IMR-90 (cell line): ENCODE measurements around the gene SLC2A1. TPM values are rescaled to one million over a fixed set of nuclear protein-coding genes. Genes with fewer than 3 reads are reported as not detected.

Experiments used
- ATAC-seq: fragments of 200-7000 bp; cut with Tn5 transposase; 2 replicates; pipeline ENCODE4 v1.9.1; 2020; ENCODE audit warnings: low read depth, mild to moderate bottlenecking, moderate library complexity
- BruUV-seq: library from RNA; stranded (reverse); fragments of 400-500 nt; replicated peaks from 2 replicates; lab custom pipeline; 2021; lab: Mats Ljungman, UMichigan
- CTCF ChIA-PET: fragments of 300-600 bp; formaldehyde crosslinking; extraction: SDS; loops from one replicate; lab custom pipeline; 2021; ENCODE audit warnings: antibody characterized with exemption; lab: Yijun Ruan, JAX
- POLR2A ChIA-PET: fragments of 300-600 bp; sonication (Branson Sonifier 250); formaldehyde crosslinking; loops from one replicate; lab custom pipeline; 2022; ENCODE audit warnings: antibody characterized with exemption; ENCODE audit not compliant: unreplicated experiment; lab: Charles Lee
- DNase-seq: peaks from one replicate; pipeline ENCODE4 v3.0.0; 2013
- H2AFZ ChIP-seq: replicated peaks from 2 replicates; pipeline ENCODE3; 2013; ENCODE audit warnings: low read length, mild to moderate bottlenecking; ENCODE audit not compliant: poor library complexity
- H2AK5ac ChIP-seq: 2 replicates; pipeline ENCODE4 v1.6.1; 2013; ENCODE audit warnings: low read depth, low read length, inconsistent platforms
- H2AK9ac ChIP-seq: replicated peaks from 2 replicates; pipeline ENCODE3; 2013; ENCODE audit warnings: mild to moderate bottlenecking, low read depth, low read length, moderate library complexity; ENCODE audit not compliant: poor library complexity
- H2BK120ac ChIP-seq: 2 replicates; pipeline ENCODE4 v1.6.1; 2013; ENCODE audit warnings: low read depth, low read length, inconsistent platforms
- H2BK15ac ChIP-seq: 3 replicates; pipeline ENCODE4 v1.6.1; 2013; ENCODE audit warnings: low read depth, low read length, inconsistent platforms
- H2BK20ac ChIP-seq: 2 replicates; pipeline ENCODE4 v1.6.1; 2013; ENCODE audit warnings: low read depth, mild to moderate bottlenecking, inconsistent platforms, low read length, moderate library complexity
- H2BK5ac ChIP-seq: 2 replicates; pipeline ENCODE4 v1.6.1; 2013; ENCODE audit warnings: mild to moderate bottlenecking, low read depth, low read length, inconsistent platforms; ENCODE audit not compliant: poor library complexity, severe bottlenecking
- H3K14ac ChIP-seq: replicated peaks from 2 replicates; pipeline ENCODE4 v1.6.1; 2013; ENCODE audit warnings: low read depth, low read length, inconsistent platforms
- H3K18ac ChIP-seq: 2 replicates; pipeline ENCODE4 v1.6.1; 2013; ENCODE audit warnings: low read depth, low read length, control low read depth
- H3K23ac ChIP-seq: 2 replicates; pipeline ENCODE4 v1.6.1; 2013; ENCODE audit warnings: low read depth, low read length, inconsistent platforms
- H3K27ac ChIP-seq: 2 replicates; pipeline ENCODE4 v1.5.1; 2013; ENCODE audit warnings: mild to moderate bottlenecking, control low read depth, low read length; ENCODE audit not compliant: insufficient read depth
- H3K27me3 ChIP-seq: 2 replicates; pipeline ENCODE4 v1.6.1; 2013; ENCODE audit warnings: low read length; ENCODE audit not compliant: control insufficient read depth, insufficient read depth
- H3K36me3 ChIP-seq: 2 replicates; pipeline ENCODE4 v1.6.1; 2013; ENCODE audit warnings: low read length, mixed read lengths; ENCODE audit not compliant: control insufficient read depth, insufficient read depth
- H3K4ac ChIP-seq: 2 replicates; pipeline ENCODE4 v1.6.1; 2013; ENCODE audit warnings: low read depth, low read length, inconsistent platforms
- H3K4me1 ChIP-seq: 2 replicates; pipeline ENCODE4 v1.6.1; 2013; ENCODE audit warnings: low read length, mixed read lengths; ENCODE audit not compliant: control insufficient read depth, insufficient read depth
- H3K4me2 ChIP-seq: 2 replicates; pipeline ENCODE4 v1.6.1; 2013; ENCODE audit warnings: low read depth, mild to moderate bottlenecking, control low read depth, low read length, moderate library complexity
- H3K4me3 ChIP-seq: 2 replicates; pipeline ENCODE4 v1.5.1; 2013; ENCODE audit warnings: low read depth, mild to moderate bottlenecking, control low read depth, low read length, moderate library complexity; ENCODE audit not compliant: insufficient read depth
- H3K56ac ChIP-seq: 2 replicates; pipeline ENCODE4 v1.6.1; 2013; ENCODE audit warnings: low read length, inconsistent platforms; ENCODE audit not compliant: insufficient read depth; ENCODE audit errors: extremely low read depth
- H3K79me1 ChIP-seq, 2 experiments: 2 replicates each; pipeline ENCODE4 v1.6.1; 2013; ENCODE audit warnings: low read length in 2 of 2, inconsistent platforms in 1 of 2, low read depth in 1 of 2
- H3K9ac ChIP-seq: 2 replicates; pipeline ENCODE4 v1.6.1; 2013; ENCODE audit warnings: low read depth, low read length, control low read depth
- H3K9me1 ChIP-seq: 2 replicates; pipeline ENCODE4 v1.6.1; 2013; ENCODE audit warnings: low read length, inconsistent platforms; ENCODE audit not compliant: insufficient read depth
- H3K9me3 ChIP-seq: 2 replicates; pipeline ENCODE4 v1.6.1; 2013; ENCODE audit warnings: low read length; ENCODE audit not compliant: control insufficient read depth, insufficient read depth
- H4K20me1 ChIP-seq: 2 replicates; pipeline ENCODE4 v1.6.1; 2013; ENCODE audit warnings: low read length, inconsistent platforms; ENCODE audit not compliant: insufficient read depth
- H4K5ac ChIP-seq: 2 replicates; pipeline ENCODE4 v1.6.1; 2013; ENCODE audit warnings: mild to moderate bottlenecking, low read depth, low read length, control low read depth
- H4K8ac ChIP-seq, 2 experiments: 2 replicates each; pipeline ENCODE4 v1.6.1; 2013; ENCODE audit warnings: low read depth in 2 of 2, low read length in 2 of 2, control low read depth in 1 of 2, inconsistent platforms in 1 of 2
- H4K91ac ChIP-seq: 2 replicates; pipeline ENCODE4 v1.6.1; 2013; ENCODE audit warnings: low read depth, low read length, inconsistent platforms; ENCODE audit not compliant: insufficient read depth
- BHLHE40 ChIP-seq: fragments of 150-350 bp; IDR thresholded peaks from 2 replicates; pipeline ENCODE4 v1.6.1; 2016; ENCODE audit warnings: mild to moderate bottlenecking, low read depth, low read length
- CEBPB ChIP-seq: IDR thresholded peaks from 2 replicates; pipeline ENCODE4 v1.6.1; 2012; ENCODE audit warnings: low read depth, low read length, improper control_type of control experiment
- CHD1 ChIP-seq: IDR thresholded peaks from 2 replicates; pipeline ENCODE4 v1.6.1; 2012; ENCODE audit warnings: low read depth, low read length, improper control_type of control experiment
- FOS ChIP-seq: fragments of 150-350 bp; IDR thresholded peaks from 2 replicates; pipeline ENCODE4 v1.6.1; 2016; ENCODE audit warnings: low read depth, low read length
- MAZ ChIP-seq: IDR thresholded peaks from 2 replicates; pipeline ENCODE4 v1.6.1; 2012; ENCODE audit warnings: low read depth, mild to moderate bottlenecking, low read length, improper control_type of control experiment, moderate library complexity, borderline replicate concordance
- MXI1 ChIP-seq: IDR thresholded peaks from 2 replicates; pipeline ENCODE4 v1.6.1; 2012; ENCODE audit warnings: low read depth, mild to moderate bottlenecking, low read length, moderate library complexity, borderline replicate concordance
- NFE2L2 ChIP-seq: fragments of 150-350 bp; IDR thresholded peaks from 2 replicates; pipeline ENCODE4 v1.6.1; 2016; ENCODE audit warnings: low read depth, mild to moderate bottlenecking, low read length
- POLR2A ChIP-seq: IDR thresholded peaks from 2 replicates; pipeline ENCODE4 v1.6.1; 2012; ENCODE audit warnings: mild to moderate bottlenecking, low read depth, low read length
- RAD21 ChIP-seq: IDR thresholded peaks from 2 replicates; pipeline ENCODE4 v1.6.1; 2012; ENCODE audit warnings: low read length, improper control_type of control experiment
- RCOR1 ChIP-seq: IDR thresholded peaks from 2 replicates; pipeline ENCODE4 v1.6.1; 2012; ENCODE audit warnings: mild to moderate bottlenecking, low read length, improper control_type of control experiment; ENCODE audit not compliant: insufficient replicate concordance
- RFX5 ChIP-seq: IDR thresholded peaks from 2 replicates; pipeline ENCODE4 v1.8.0; 2012; ENCODE audit warnings: low read depth, mild to moderate bottlenecking, low read length, moderate library complexity
- WGBS, 2 experiments: methylation state at CpG; one replicate each; pipeline versions ENCODE4 v1.1.5 to v1.1.7; 2013; ENCODE audit warnings: missing lambda C conversion rate in 2 of 2; ENCODE audit not compliant: insufficient read length in 1 of 2; ENCODE audit errors: extremely low coverage in 2 of 2; 5-methylcytosine and 5-hydroxymethylcytosine counted together
- dilution Hi-C: fragments of 300-500 bp; cut with HindIII; formaldehyde crosslinking; loops from one replicate; pipeline ENCODE4 v1.14.3; 2018; ENCODE audit warnings: low sequenced_read_pairs; ENCODE audit not compliant: unreplicated experiment
- in situ Hi-C: fragments of 300-500 bp; cut with MboI; formaldehyde crosslinking; loops from 3 replicates; pipeline ENCODE4 v1.14.3; 2019; ENCODE audit warnings: low sequenced_read_pairs, inconsistent platforms, mixed read lengths
- intact Hi-C: fragments of 100-400 bp; cut with micrococcal nuclease; formaldehyde crosslinking; loops from 2 replicates; pipeline ENCODE4 v1.10.0; 2022
- polyA plus RNA-seq, 3 experiments: library from polyadenylated mRNA; depleted of rRNA; stranded (reverse); fragments of >200 nt; gene quantifications; 2 replicates each; pipeline ENCODE4 v1.2.3, GENCODE V29; 2012; ENCODE audit warnings: low replicate concordance in 1 of 3
- total RNA-seq: library from RNA; depleted of rRNA; stranded (reverse); fragments of >200 nt; gene quantifications from 2 replicates; pipeline ENCODE4 v1.2.3, GENCODE V29; 2012
- TF ChIP-seq, protein P1 (sequence below): conservative IDR thresholded peaks from 2 replicates; pipeline ENCODE4 v1.5.1; 2012; ENCODE audit warnings: mild to moderate bottlenecking, low read depth, low read length, improper control_type of control experiment
- TF ChIP-seq, protein P2 (sequence below): fragments of 150-350 bp; IDR thresholded peaks from 2 replicates; pipeline ENCODE4 v1.6.1; 2016; ENCODE audit warnings: low read depth, mild to moderate bottlenecking, low read length, moderate library complexity, borderline replicate concordance
- TF ChIP-seq, protein P3 (sequence below): fragments of 150-350 bp; IDR thresholded peaks from 2 replicates; pipeline ENCODE4 v1.6.1; 2017; ENCODE audit warnings: mild to moderate bottlenecking, antibody characterized with exemption, low read length, low read depth

The SLC2A1 gene
- total and polyA plus RNA-seq, 2 of the 4 experiments (the other 2 are of a cell fraction): 200 to 395 TPM

DNA sequence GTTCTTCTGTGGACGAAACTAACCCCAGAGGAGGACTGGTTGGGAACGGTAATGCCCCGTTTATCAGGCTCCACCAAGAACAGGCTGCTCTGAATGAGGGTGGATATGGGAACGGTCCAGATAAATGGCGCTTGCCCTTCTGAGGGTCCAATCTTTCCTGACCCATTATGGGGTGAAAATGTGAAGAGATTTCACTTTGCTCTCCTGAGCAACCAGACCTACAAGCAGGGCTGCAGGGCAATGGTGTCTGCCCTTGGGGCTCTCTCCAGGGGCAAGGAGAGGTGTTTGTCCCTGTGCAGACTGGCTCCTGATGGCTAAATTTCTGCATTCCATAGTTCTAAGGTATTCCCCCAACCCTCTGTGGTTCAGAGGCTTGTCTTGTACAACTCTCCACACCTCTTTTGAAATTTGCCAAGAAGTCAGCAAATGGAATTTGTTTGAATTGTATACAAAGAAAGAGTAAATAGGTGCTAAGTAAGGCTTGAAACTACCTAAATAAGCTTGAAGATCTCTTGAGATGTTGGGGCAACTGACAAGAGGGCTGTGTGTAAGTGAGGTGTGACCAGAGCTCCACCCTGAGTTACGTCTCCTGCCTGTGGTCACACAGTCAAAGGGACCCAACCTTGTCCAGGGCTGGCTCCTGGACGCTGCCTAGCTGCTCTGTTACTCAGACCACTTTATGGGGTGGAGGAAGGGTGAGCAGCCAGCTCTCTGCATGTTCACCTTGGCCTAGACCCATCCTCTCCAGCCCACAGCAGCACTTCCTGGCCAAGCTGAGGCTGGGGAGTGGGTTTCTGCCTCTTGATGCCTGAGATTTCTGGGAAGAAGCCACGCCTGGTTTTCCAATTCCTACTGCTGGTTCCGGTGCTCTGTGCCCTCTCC is 24.8 kb downstream of the SLC2A1 start:
- POLR2A ChIA-PET: interaction anchor here (0.5 kb wide), 1 partner anchor 368 kb away, joined by 4 read pairs; no protein-coding TSS in a partner anchor

More for the DNA sequence above, 24.8 kb downstream of the SLC2A1 start:
- H3K4me3 ChIP-seq: no peak overlapping the region
- in situ Hi-C loops (no loop called here), intact Hi-C loops (no loop called here), dilution Hi-C loops (no loop called here)
- H2AK9ac ChIP-seq: peak overlapping the region; percentile 78
- H3K9me3 ChIP-seq: no peaks in the 10 kb centered on the region
- TF ChIP-seq RCOR1: no peak
- TF ChIP-seq BHLHE40: no peak
- TF ChIP-seq, protein P1, sequence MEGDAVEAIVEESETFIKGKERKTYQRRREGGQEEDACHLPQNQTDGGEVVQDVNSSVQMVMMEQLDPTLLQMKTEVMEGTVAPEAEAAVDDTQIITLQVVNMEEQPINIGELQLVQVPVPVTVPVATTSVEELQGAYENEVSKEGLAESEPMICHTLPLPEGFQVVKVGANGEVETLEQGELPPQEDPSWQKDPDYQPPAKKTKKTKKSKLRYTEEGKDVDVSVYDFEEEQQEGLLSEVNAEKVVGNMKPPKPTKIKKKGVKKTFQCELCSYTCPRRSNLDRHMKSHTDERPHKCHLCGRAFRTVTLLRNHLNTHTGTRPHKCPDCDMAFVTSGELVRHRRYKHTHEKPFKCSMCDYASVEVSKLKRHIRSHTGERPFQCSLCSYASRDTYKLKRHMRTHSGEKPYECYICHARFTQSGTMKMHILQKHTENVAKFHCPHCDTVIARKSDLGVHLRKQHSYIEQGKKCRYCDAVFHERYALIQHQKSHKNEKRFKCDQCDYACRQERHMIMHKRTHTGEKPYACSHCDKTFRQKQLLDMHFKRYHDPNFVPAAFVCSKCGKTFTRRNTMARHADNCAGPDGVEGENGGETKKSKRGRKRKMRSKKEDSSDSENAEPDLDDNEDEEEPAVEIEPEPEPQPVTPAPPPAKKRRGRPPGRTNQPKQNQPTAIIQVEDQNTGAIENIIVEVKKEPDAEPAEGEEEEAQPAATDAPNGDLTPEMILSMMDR: no peak
- TF ChIP-seq, protein P2, sequence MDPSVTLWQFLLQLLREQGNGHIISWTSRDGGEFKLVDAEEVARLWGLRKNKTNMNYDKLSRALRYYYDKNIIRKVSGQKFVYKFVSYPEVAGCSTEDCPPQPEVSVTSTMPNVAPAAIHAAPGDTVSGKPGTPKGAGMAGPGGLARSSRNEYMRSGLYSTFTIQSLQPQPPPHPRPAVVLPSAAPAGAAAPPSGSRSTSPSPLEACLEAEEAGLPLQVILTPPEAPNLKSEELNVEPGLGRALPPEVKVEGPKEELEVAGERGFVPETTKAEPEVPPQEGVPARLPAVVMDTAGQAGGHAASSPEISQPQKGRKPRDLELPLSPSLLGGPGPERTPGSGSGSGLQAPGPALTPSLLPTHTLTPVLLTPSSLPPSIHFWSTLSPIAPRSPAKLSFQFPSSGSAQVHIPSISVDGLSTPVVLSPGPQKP: no peak
- TF ChIP-seq CHD1: no peak
- no peak for TF ChIP-seq FOS
- no peak for TF ChIP-seq POLR2A
- no peak for TF ChIP-seq CEBPB
- TF ChIP-seq, protein P3, sequence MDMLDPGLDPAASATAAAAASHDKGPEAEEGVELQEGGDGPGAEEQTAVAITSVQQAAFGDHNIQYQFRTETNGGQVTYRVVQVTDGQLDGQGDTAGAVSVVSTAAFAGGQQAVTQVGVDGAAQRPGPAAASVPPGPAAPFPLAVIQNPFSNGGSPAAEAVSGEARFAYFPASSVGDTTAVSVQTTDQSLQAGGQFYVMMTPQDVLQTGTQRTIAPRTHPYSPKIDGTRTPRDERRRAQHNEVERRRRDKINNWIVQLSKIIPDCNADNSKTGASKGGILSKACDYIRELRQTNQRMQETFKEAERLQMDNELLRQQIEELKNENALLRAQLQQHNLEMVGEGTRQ: no peak
- TF ChIP-seq NFE2L2: no peak
- no peak for TF ChIP-seq RAD21
- no peak for TF ChIP-seq MXI1
- TF ChIP-seq RFX5: no peak
- TF ChIP-seq MAZ: no peak
- peaks cover 88% of the 10 kb centered on the region for H3K36me3 ChIP-seq
- no peak overlapping the region for H3K56ac ChIP-seq
- H3K18ac ChIP-seq: no peak overlapping the region
- H2BK20ac ChIP-seq: no peak overlapping the region
- H3K27me3 ChIP-seq: no peaks in the 10 kb centered on the region
- no peak overlapping the region for H4K5ac ChIP-seq
- no peak for DNase-seq
- no peak overlapping the region for H3K23ac ChIP-seq
- no peak overlapping the region for H2BK15ac ChIP-seq
- H3K9ac ChIP-seq: no peak overlapping the region
- WGBS, 2 experiments: 100% methylated on average over 3 of the region's 9 CpGs; no CpG with 5 or more reads in 1 of the 2 experiments
- no peak for ATAC-seq
- H3K27ac ChIP-seq: no peak overlapping the region
- peaks cover 55% of the 10 kb centered on the region for H3K9me1 ChIP-seq
- no peak overlapping the region for H4K91ac ChIP-seq
- BruUV-seq: no TSS peak
- CTCF ChIA-PET: no interaction called here
- no peak overlapping the region for H3K4me2 ChIP-seq
- no peak overlapping the region for H2AFZ ChIP-seq
- H3K4me1 ChIP-seq: peaks cover 40% of the 10 kb centered on the region
- H3K79me1 ChIP-seq: peaks cover 48 to 100% of the 10 kb centered on the region in 2 experiments
- peak overlapping the region; percentile 50; the same call in 1 of the 2 replicates for H3K4ac ChIP-seq
- peak overlapping the region; percentile 38 for H2BK5ac ChIP-seq
- H2AK5ac ChIP-seq: peak overlapping the region; percentile 39
- H2BK120ac ChIP-seq: no peak overlapping the region
- H3K14ac ChIP-seq: 0 out of 2 replicates have a peak overlapping the region, but pooled peaks have one; percentile 36
- H4K8ac ChIP-seq: peak overlapping the region; percentile 6 to 39; a peak in 2 of 4 replicates
- peaks cover 86% of the 10 kb centered on the region for H4K20me1 ChIP-seq
